HFFc6 (cell line): ENCODE data around the gene PPP1R9B. TPM values are rescaled to one million over a fixed set of nuclear protein-coding genes. Genes with fewer than 3 reads are reported as not detected.

ENCODE experiments used
- DNase-seq: peaks from one replicate; pipeline ENCODE4 v3.0.0-alpha.2; 2018
- H3K27ac Mint-ChIP-seq: 2 replicates; pipeline ENCODE4 v1.8.0; 2020; ENCODE audit warnings: mild to moderate bottlenecking, mixed read lengths
- H3K27me3 Mint-ChIP-seq: 2 replicates; pipeline ENCODE4 v1.8.0; 2021; ENCODE audit warnings: mild to moderate bottlenecking, moderate library complexity, mixed read lengths; ENCODE audit not compliant: insufficient read depth
- H3K36me3 Mint-ChIP-seq: 2 replicates; pipeline ENCODE4 v1.8.0; 2021; ENCODE audit warnings: low read depth, mixed read lengths
- H3K4me1 Mint-ChIP-seq: 2 replicates; pipeline ENCODE4 v1.8.0; 2020; ENCODE audit warnings: low read depth, mixed read lengths
- H3K4me3 Mint-ChIP-seq: 2 replicates; pipeline ENCODE4 v1.8.0; 2020; ENCODE audit warnings: mild to moderate bottlenecking, moderate library complexity, mixed read lengths
- H3K9me3 Mint-ChIP-seq: 2 replicates; pipeline ENCODE4 v1.8.0; 2020; ENCODE audit warnings: mild to moderate bottlenecking, mixed read lengths
- total RNA-seq, 6 experiments: library from RNA; stranded (reverse); fragmentation: NEBNext Ultra II Directional; extraction: Animal tissue kit (Norgen Biotek cat#: 25700); gene quantifications; 2 replicates in 1 of 6; 3 replicates in 5 of 6; pipeline ENCODE4 v1.2.3, GENCODE V29; 2021
- TF ChIP-seq, protein P1 (sequence below): fragments of 200-600 bp; sonication (generic); IDR thresholded peaks from 2 replicates; pipeline ENCODE4 v1.5.0; 2021; ENCODE audit warnings: antibody characterized with exemption, mild to moderate bottlenecking

The PPP1R9B gene
- total RNA-seq, 6 experiments from 2014 or later = 66.4 to 78.5 (median 68.7) TPM

DNA sequence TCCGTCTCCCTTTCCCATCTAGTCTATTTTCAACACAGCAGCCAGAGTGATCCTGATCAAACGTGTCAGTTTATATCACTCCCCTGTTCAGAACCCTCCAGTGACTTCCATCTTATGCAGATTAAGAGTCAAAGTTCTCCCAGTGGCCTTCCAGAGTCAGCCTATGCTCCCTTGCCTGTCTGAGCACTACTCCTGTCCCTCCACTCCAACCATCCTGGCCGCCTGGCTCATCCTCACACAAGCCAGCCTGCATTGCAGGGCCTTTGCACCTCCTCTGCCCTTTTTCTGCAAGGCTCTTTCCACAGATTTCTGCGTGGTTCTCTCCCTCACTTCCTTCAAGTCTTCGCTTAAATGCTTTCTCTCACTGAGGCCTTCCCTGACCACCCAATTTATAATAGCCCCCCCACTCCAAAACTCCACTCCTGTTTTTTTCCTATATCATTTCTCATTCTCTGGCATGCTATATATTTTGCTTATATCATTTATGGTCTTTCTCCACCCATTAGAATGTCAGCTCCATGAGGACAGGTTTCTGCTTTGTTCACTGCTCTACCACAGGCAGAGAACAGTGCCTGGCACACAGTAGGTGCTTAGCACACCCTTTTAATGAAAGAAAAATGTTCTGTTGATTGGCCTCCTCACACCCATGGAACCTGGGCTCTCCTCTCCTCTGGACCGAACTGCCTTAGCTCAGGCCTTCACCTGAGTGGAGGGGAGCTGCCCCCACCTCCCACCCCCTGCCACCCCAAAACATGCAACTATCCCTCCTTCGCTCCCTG lies 29.8 kb downstream of the PPP1R9B start:
- TF ChIP-seq, protein P1, sequence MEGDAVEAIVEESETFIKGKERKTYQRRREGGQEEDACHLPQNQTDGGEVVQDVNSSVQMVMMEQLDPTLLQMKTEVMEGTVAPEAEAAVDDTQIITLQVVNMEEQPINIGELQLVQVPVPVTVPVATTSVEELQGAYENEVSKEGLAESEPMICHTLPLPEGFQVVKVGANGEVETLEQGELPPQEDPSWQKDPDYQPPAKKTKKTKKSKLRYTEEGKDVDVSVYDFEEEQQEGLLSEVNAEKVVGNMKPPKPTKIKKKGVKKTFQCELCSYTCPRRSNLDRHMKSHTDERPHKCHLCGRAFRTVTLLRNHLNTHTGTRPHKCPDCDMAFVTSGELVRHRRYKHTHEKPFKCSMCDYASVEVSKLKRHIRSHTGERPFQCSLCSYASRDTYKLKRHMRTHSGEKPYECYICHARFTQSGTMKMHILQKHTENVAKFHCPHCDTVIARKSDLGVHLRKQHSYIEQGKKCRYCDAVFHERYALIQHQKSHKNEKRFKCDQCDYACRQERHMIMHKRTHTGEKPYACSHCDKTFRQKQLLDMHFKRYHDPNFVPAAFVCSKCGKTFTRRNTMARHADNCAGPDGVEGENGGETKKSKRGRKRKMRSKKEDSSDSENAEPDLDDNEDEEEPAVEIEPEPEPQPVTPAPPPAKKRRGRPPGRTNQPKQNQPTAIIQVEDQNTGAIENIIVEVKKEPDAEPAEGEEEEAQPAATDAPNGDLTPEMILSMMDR = no peak
- Mint-ChIP-seq H3K9me3 (no peaks in the 10 kb centered on the region), H3K36me3 (no peaks in the 10 kb centered on the region), H3K27ac (no peak overlapping the region), H3K4me3 (no peak overlapping the region), H3K4me1 (peaks cover 6% of the 10 kb centered on the region; the same call in 1 of the 2 replicates), H3K27me3 (peaks cover 16% of the 10 kb centered on the region)
- DNase-seq = no peak

DNA sequence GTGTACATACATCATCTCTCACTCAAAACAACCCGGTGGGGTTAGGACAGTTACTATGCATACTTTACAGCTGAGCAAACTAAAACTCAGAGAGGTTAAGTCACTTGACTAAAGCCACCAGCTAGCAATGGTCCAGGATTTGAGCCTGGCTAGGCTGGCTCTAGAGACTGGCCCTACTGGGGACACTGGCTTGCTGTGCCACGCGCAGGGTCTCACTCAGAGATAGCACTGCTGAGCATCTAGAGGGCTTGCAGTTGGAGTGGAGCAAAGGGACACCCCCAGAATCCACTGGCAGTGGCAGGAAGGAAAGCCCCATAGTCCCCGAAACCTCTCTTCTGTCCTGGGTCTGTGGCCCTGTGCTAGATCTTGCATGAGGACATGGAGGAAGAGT lies 31.7 kb downstream of the PPP1R9B start:
- H3K4me3 Mint-ChIP-seq = no peak overlapping the region
- H3K27me3 Mint-ChIP-seq = peaks cover 20% of the 10 kb centered on the region
- H3K36me3 Mint-ChIP-seq = no peaks in the 10 kb centered on the region
- no peak for DNase-seq
- H3K9me3 Mint-ChIP-seq = no peaks in the 10 kb centered on the region
- H3K27ac Mint-ChIP-seq = no peak overlapping the region
- peaks cover 6% of the 10 kb centered on the region; the same call in 1 of the 2 replicates for H3K4me1 Mint-ChIP-seq
- TF ChIP-seq, protein P1 = no peak

DNA sequence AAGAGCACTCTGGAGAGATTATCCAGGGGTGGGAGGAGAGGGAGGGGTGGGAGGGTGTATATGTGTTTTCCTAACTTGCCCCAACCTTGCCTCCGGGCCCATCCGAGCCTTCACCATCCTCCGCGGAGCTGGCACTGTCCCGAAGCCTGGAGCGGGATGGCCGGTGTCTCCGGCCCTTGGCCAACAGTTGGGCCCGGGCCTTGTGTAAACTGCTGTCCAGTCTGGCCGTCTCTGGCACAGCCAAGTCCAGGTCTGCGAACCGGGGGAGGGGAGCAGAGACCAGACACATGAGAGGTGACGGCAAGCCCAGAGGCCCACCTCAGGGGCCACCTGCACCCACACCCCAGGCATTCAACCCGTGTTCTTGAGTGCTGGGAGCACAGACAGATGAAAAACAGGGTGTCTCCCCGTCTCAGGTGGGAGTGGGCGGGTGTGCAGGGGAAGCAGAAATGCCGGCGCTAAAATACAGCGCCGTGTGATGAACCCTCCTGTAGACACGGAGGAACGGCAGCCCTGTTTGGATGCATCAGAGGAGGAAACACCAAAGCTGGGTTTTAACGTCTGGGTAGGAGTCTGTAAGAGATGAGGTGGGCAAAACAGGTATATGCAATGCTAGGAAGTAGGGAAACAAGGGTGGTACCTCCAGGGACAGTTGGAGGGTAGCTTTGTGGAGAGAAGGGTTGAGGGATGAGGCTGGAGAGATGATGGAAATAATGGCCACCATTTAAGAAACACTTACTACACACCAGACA lies 32.2 kb downstream of the PPP1R9B start:
- TF ChIP-seq, protein P1 = no peak
- Mint-ChIP-seq H3K27me3 (peaks cover 20% of the 10 kb centered on the region), H3K36me3 (no peaks in the 10 kb centered on the region), H3K27ac (no peak overlapping the region), H3K9me3 (no peaks in the 10 kb centered on the region), H3K4me3 (no peak overlapping the region), H3K4me1 (peaks cover 6% of the 10 kb centered on the region; the same call in 1 of the 2 replicates)
- no peak for DNase-seq

DNA sequence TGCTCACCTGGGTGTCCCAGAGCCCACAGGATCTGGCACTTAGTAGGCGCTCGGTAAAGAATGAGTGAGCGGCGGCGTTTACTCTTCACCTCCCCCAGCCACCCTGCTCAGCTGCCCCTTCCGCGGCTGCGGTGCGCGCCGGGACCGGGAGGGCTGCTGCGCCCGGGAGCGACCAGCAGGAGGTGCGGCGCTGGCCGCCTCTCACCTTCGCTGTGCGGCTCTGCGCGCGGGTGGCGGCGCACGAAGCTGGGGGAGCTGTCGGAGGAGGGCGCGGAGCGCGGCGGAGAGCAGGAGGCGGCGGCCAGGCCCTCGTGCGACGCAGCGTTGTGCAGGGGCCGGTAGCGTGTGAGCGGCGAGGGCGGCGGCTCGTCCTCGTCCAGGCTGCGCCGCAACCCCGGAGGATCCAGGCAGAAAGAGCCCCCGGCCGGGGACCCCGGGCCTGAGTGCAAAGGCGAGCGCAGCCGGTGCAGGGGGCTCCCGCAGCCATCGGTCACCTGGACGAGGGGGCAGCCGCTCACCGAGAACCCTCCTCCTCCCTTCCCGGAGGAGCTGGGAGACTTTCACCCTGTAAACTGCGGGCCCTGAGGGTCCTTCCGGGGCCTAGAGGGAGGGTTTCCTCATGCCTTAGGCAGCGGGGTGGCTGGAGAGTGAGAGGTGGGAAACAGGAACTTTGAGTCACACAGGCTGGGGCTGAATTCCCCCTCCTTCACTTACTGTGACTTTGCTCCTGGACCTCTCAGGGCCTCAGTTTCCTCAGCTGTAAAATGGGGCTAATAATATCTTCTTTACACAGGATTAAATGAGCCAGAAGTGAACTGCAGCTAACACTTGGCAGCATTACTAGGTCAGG lies 33.0 kb downstream of the PPP1R9B start:
- H3K27me3 Mint-ChIP-seq = peaks cover 20% of the 10 kb centered on the region
- TF ChIP-seq, protein P1 = peak; percentile 72
- no peaks in the 10 kb centered on the region for H3K36me3 Mint-ChIP-seq
- H3K9me3 Mint-ChIP-seq = no peaks in the 10 kb centered on the region
- H3K4me1 Mint-ChIP-seq = peaks cover 6% of the 10 kb centered on the region; the same call in 1 of the 2 replicates
- peak; percentile 27 for DNase-seq
- H3K4me3 Mint-ChIP-seq = no peak overlapping the region
- H3K27ac Mint-ChIP-seq = no peak overlapping the region

DNA sequence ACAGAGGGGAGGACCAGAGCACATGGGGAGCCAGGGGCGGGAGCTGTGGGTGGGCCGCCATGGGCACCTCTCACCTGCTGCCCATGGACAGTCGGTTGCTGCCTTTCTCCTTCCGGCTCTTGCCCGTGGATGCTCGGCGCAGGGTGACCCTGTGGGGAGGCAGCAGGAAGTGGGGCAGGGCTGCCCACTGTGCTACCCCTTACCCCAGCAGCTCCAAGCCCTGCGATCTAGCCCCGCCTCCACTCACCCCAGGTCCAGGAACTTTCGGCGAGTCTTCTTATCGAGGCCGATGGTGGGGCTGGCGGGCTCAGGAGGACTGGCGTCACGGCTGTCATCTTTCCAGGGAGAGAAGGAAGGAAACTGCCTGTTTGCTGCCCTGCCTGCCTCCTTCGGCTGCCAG lies 34.7 kb downstream of the PPP1R9B start:
- Mint-ChIP-seq H3K27ac (no peak overlapping the region), H3K27me3 (peaks cover 14% of the 10 kb centered on the region)

More for the DNA sequence above, 34.7 kb downstream of the PPP1R9B start:
- no peak for DNase-seq
- H3K9me3 Mint-ChIP-seq = no peaks in the 10 kb centered on the region
- H3K4me3 Mint-ChIP-seq = no peak overlapping the region
- H3K4me1 Mint-ChIP-seq = peaks cover 6% of the 10 kb centered on the region; the same call in 1 of the 2 replicates
- TF ChIP-seq, protein P1 = no peak
- no peaks in the 10 kb centered on the region for H3K36me3 Mint-ChIP-seq
